ENCODE data around the gene SIGLEC12. TPM values are rescaled to one million over a fixed set of nuclear protein-coding genes. Genes with fewer than 3 reads are reported as not detected.
"Not testable (repeated sequence)": the region's sequence is repeated elsewhere in the genome, so short reads cannot be mapped to it uniquely, and the experiment has no call there.

SIGLEC12 gene
- total and polyA plus RNA-seq, 10 donors, result 2.0 to 65.1 (median 6.2) TPM

DNA sequence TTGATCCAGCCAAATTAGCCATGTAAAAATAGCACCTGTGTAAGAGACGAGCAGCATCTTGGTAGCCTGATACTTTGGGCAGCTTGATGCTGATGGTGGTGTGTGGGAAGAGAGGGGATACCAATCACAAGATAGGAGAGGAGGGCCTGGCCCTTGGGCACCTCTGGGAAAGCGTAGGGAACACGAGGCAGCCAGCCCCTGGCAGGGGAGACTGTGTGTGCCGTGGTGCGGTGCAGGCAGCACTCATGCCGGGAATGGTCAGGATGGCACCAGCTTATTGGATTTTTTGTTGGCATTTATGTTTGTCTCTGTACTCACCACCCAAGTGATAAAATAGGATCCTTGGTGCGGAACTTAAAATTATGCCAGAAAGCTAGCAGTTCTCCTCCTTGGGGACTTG, 53.6 kb downstream of the SIGLEC12 start:
- H3K27me3 ChIP-seq (replicated peaks in 1 of 7), result peaks cover 0 to 35% (median 0%) of the 10 kb centered on the region in 7 donors
- H3K27ac ChIP-seq, result peak overlapping the region in 1 of 8 donors; percentile 19
- peaks cover 0 to 16% (median 2%) of the 10 kb centered on the region in 8 donors for H3K9me3 ChIP-seq
- DNase-seq, result peak; percentile 39
- intact Hi-C loops (cut with DNase I; ENCODE audit: low total_unique reads), result no loop called here
- 68 to 90% (median 82%) methylated on average over 7 of the region's 7 CpGs for WGBS, 5 donors
- TF ChIP-seq, protein P1, sequence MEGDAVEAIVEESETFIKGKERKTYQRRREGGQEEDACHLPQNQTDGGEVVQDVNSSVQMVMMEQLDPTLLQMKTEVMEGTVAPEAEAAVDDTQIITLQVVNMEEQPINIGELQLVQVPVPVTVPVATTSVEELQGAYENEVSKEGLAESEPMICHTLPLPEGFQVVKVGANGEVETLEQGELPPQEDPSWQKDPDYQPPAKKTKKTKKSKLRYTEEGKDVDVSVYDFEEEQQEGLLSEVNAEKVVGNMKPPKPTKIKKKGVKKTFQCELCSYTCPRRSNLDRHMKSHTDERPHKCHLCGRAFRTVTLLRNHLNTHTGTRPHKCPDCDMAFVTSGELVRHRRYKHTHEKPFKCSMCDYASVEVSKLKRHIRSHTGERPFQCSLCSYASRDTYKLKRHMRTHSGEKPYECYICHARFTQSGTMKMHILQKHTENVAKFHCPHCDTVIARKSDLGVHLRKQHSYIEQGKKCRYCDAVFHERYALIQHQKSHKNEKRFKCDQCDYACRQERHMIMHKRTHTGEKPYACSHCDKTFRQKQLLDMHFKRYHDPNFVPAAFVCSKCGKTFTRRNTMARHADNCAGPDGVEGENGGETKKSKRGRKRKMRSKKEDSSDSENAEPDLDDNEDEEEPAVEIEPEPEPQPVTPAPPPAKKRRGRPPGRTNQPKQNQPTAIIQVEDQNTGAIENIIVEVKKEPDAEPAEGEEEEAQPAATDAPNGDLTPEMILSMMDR (IDR thresholded peaks at IDR 0.05 in 8 of 11, conservative IDR thresholded peaks at IDR 0.05 in 3 of 11), result no peak
- TF ChIP-seq POLR2A (IDR thresholded peaks at IDR 0.05) (no peak), POLR2AphosphoS5 (IDR thresholded peaks at IDR 0.05) (no peak)
- H3K36me3 ChIP-seq, result no peaks in the 10 kb centered on the region
- H3K4me3 ChIP-seq, result no peak overlapping the region
- peaks cover 0 to 14% (median 0%) of the 10 kb centered on the region in 6 donors for H3K4me1 ChIP-seq

DNA sequence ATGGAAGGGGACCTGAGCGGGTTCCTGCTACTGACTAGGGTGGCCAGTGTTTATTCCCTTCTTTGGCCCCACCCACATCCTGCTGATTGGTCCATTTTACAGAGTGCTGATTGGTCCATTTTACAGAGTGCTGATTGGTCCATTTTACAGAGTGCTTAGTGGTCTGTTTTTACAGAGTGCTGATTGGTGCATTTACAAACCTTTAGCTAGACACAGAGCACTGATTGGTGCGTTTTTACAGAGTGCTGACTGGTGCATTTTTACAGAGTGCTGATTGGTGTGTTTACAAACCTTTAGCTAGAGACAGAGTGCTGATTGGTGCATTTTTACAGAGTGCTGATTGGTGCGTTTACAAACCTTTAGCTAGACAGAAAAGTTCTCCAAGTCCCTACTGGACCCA, 54.1 kb downstream of the SIGLEC12 start:
- H3K4me1 ChIP-seq, result peaks cover 0 to 18% (median 2%) of the 10 kb centered on the region in 6 donors
- peaks cover 0 to 16% (median 2%) of the 10 kb centered on the region in 8 donors for H3K9me3 ChIP-seq
- H3K36me3 ChIP-seq; intact Hi-C loops (cut with DNase I; ENCODE audit: low total_unique reads); H3K27ac ChIP-seq; H3K4me3 ChIP-seq; DNase-seq: not testable (repeated sequence)
- H3K27me3 ChIP-seq (replicated peaks in 1 of 7), result peaks cover 0 to 38% (median 0%) of the 10 kb centered on the region in 7 donors
- 73 to 93% (median 87%) methylated on average over 3 of the region's 3 CpGs for WGBS, 5 donors

DNA sequence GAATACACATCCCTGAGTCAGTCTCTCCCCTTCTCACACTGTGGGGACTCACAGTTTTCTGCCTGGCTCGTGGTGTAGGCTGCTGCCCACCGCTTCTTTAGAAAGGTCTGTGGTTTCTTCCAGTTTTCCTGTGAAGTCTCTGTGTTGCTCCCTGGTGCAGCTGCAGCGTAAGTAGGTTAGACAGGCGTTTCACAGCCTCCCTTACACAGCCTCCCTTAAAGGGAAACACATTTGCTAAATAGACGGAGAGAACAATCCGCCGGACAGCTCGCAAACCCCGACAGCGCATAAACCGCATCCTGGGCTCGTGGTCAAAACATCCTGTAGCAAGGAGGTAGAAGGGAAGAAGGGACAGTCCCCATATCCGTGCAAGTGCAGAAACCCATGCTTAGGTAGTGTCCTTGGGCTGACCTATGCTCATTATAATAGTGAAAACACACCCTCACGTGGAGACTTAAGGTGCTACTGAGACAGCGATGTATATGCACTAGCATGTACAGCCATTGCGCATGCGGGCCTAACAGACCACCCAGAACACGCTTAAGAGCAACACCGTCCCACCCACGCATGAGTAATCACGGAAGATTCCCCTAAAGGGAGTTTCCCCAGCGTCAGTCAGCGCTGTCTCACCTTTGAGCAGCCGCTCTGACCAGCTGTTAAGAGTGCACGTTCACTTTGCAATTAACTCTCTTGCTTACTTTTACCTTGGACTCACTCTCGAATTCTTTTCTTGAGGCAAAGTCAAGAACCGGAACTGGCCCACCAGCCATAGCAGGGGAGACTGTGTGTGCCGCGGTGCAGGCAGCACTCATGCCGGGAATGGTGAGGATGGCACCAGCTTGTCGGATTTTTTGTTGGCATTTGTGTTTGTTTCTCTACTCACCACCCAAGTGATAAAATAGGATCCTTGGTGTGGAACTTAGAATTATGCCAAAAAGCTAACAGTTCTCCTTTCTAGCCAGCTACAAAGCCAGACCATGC, 59.9 kb downstream of the SIGLEC12 start:
- H3K9me3 ChIP-seq, result no peaks in the 10 kb centered on the region
- DNase-seq, result peak; percentile 90
- peaks cover 11 to 48% (median 32%) of the 10 kb centered on the region in 6 donors for H3K4me1 ChIP-seq
- H3K4me3 ChIP-seq, result peak overlapping the region in 4 of 8 donors; percentile 12 to 55 (median 19)
- no peaks in the 10 kb centered on the region for H3K36me3 ChIP-seq
- WGBS, 5 donors, result 20 to 38% (median 27%) methylated on average over 26 to 31 of the region's 31 CpGs
- intact Hi-C loops (cut with DNase I; ENCODE audit: low total_unique reads), result loop anchor here (5.0 kb wide), 1 partner anchor 104 kb away; no protein-coding TSS in a partner anchor
- peaks cover 0 to 44% (median 5%) of the 10 kb centered on the region in 7 donors for H3K27me3 ChIP-seq (replicated peaks in 1 of 7)
- H3K27ac ChIP-seq, result peak overlapping the region in 6 of 8 donors; percentile 20 to 64 (median 46)
- TF ChIP-seq POLR2A (IDR thresholded peaks at IDR 0.05) (no peak), POLR2AphosphoS5 (IDR thresholded peaks at IDR 0.05) (peak in 2 of 3 donors; percentile 60 to 80)
- TF ChIP-seq, protein P1 (IDR thresholded peaks at IDR 0.05 in 8 of 11, conservative IDR thresholded peaks at IDR 0.05 in 3 of 11), result peak in 3 of 11 experiments; percentile 11 to 33 (median 29)

Small RNA genes lying within 50 kb of the gene (small RNA-seq; reads per million reads assigned to genes)
- gene AC020914.3 (0 reads per million in 4 donors), gene AC020914.5 (0 reads per million in 4 donors)

Other genes starting within 250 kb of the SIGLEC12 start
- not detected for gene IGLON5, start 190.2 kb downstream of the SIGLEC12 start, total RNA-seq
- gene IGLON5, start 190.2 kb downstream of the SIGLEC12 start, polyA plus RNA-seq, result under 1 TPM in 1 of 3 donors, not detected in 2; 0.03 TPM
- 1 to 10 TPM; 1.1 to 2.6 (median 1.6) TPM for gene VSIG10L, start 159.7 kb downstream of the SIGLEC12 start, total RNA-seq
- gene VSIG10L, start 159.7 kb downstream of the SIGLEC12 start, polyA plus RNA-seq, result 1 to 10 TPM; 1.2 to 2.3 (median 1.7) TPM
- gene ETFB, start 135.4 kb downstream of the SIGLEC12 start, total RNA-seq, result 10 to 100 TPM; 41.4 to 78.0 (median 54.1) TPM
- 100 to 1,000 TPM in 1 of 3 donors, 10 to 100 TPM in 2; 81.6 to 133 (median 93.5) TPM for gene ETFB, start 135.4 kb downstream of the SIGLEC12 start, polyA plus RNA-seq
- 1 to 10 TPM in 5 of 7 donors, not detected in 2; 2.1 to 4.9 (median 2.5) TPM for gene CLDND2, start 132.8 kb downstream of the SIGLEC12 start, total RNA-seq
- 1 to 10 TPM in 1 of 3 donors, under 1 TPM in 2; 0.36 to 3.4 (median 0.77) TPM for gene CLDND2, start 132.8 kb downstream of the SIGLEC12 start, polyA plus RNA-seq
- gene NKG7, start 129.1 kb downstream of the SIGLEC12 start, total RNA-seq, result 100 to 1,000 TPM in 3 of 7 donors, 10 to 100 TPM in 4; 54.5 to 144 (median 94.1) TPM
- 10 to 100 TPM; 30.8 to 43.7 (median 37.8) TPM for gene NKG7, start 129.1 kb downstream of the SIGLEC12 start, polyA plus RNA-seq
- not detected for gene LIM2, start 113.8 kb downstream of the SIGLEC12 start, total RNA-seq
- not detected for gene LIM2, start 113.8 kb downstream of the SIGLEC12 start, polyA plus RNA-seq
- 1 to 10 TPM in 1 of 7 donors, under 1 TPM in 2, not detected in 4; 0.20 to 2.4 (median 0.28) TPM for gene C19orf84, start 111.2 kb downstream of the SIGLEC12 start, total RNA-seq
- under 1 TPM; 0.13 to 0.23 (median 0.19) TPM for gene C19orf84, start 111.2 kb downstream of the SIGLEC12 start, polyA plus RNA-seq
- 100 to 1,000 TPM in 4 of 7 donors, 10 to 100 TPM in 3; 68.9 to 155 (median 102) TPM for gene SIGLEC10, start 84.2 kb downstream of the SIGLEC12 start, total RNA-seq
- gene SIGLEC10, start 84.2 kb downstream of the SIGLEC12 start, polyA plus RNA-seq, result 10 to 100 TPM; 38.0 to 47.3 (median 41.2) TPM
- gene SIGLEC8, start 43.3 kb downstream of the SIGLEC12 start, total RNA-seq, result 10 to 100 TPM in 4 of 7 donors, 1 to 10 TPM in 3; 2.2 to 39.3 (median 10.1) TPM
- 1 to 10 TPM; 1.1 to 5.1 (median 3.5) TPM for gene SIGLEC8, start 43.3 kb downstream of the SIGLEC12 start, polyA plus RNA-seq
- gene CEACAM18, start 23.3 kb downstream of the SIGLEC12 start, total RNA-seq, result not detected
- gene CEACAM18, start 23.3 kb downstream of the SIGLEC12 start, polyA plus RNA-seq, result not detected
- gene SIGLEC6, start 29.9 kb upstream of the SIGLEC12 start, total RNA-seq, result 1 to 10 TPM in 6 of 7 donors, under 1 TPM in 1; 0.91 to 5.8 (median 3.6) TPM
- 1 to 10 TPM in 1 of 3 donors, under 1 TPM in 2; 0.27 to 1.6 (median 0.30) TPM for gene SIGLEC6, start 29.9 kb upstream of the SIGLEC12 start, polyA plus RNA-seq
- gene ZNF175, start 69.5 kb upstream of the SIGLEC12 start, total RNA-seq, result 10 to 100 TPM; 10.5 to 24.4 (median 18.4) TPM
- 1 to 10 TPM; 1.8 to 4.2 (median 2.0) TPM for gene ZNF175, start 69.5 kb upstream of the SIGLEC12 start, polyA plus RNA-seq
- gene SIGLEC5, start 128.6 kb upstream of the SIGLEC12 start, total RNA-seq, result 10 to 100 TPM in 1 of 7 donors, 1 to 10 TPM in 4, not detected in 2; 5.9 to 12.9 (median 9.8) TPM
- gene SIGLEC5, start 128.6 kb upstream of the SIGLEC12 start, polyA plus RNA-seq, result not detected
- 100 to 1,000 TPM in 1 of 7 donors, 10 to 100 TPM in 4, not detected in 2; 40.1 to 101 (median 84.4) TPM for gene SIGLEC14, start 145.0 kb upstream of the SIGLEC12 start, total RNA-seq
- gene SIGLEC14, start 145.0 kb upstream of the SIGLEC12 start, polyA plus RNA-seq, result 10 to 100 TPM; 13.3 to 20.8 (median 15.9) TPM
- 10 to 100 TPM; 16.4 to 29.3 (median 20.1) TPM for gene SPACA6, start 191.5 kb upstream of the SIGLEC12 start, total RNA-seq
- gene SPACA6, start 191.5 kb upstream of the SIGLEC12 start, polyA plus RNA-seq, result 10 to 100 TPM in 2 of 3 donors, 1 to 10 TPM in 1; 9.6 to 44.2 (median 20.2) TPM
- gene HAS1, start 222.2 kb upstream of the SIGLEC12 start, total RNA-seq, result under 1 TPM in 2 of 7 donors, not detected in 5; 0.22 to 0.54 TPM
- under 1 TPM in 2 of 3 donors, not detected in 1; 0.11 to 0.58 TPM for gene HAS1, start 222.2 kb upstream of the SIGLEC12 start, polyA plus RNA-seq